Measurements from ENCODE around the gene PHF1.

PHF1 gene

DNA sequence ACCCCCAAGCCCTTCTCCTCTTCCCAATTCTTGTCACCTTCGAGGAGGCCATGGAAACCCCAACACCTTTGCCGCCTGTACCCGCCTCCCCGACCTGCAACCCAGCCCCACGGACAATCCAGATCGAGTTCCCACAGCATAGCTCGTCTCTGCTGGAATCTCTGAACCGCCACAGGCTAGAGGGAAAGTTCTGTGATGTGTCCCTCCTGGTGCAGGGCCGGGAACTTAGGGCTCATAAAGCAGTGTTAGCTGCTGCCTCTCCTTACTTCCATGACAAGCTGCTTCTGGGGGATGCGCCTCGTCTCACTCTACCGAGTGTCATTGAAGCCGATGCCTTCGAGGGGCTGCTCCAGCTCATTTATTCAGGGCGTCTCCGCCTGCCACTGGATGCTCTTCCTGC is 44.2 kb downstream of the PHF1 start:
- TF ChIP-seq ZNF121 (tag by site-specific recombination; IDR thresholded peaks at IDR 0.05) (no peak), ZNF677 (tag by site-specific recombination; IDR thresholded peaks at IDR 0.05) (no peak), TCF7L2 (IDR thresholded peaks at IDR 0.05; ENCODE audit: borderline replicate concordance, low read depth, low read length) (no peak)
- TF ChIP-seq, protein P1, sequence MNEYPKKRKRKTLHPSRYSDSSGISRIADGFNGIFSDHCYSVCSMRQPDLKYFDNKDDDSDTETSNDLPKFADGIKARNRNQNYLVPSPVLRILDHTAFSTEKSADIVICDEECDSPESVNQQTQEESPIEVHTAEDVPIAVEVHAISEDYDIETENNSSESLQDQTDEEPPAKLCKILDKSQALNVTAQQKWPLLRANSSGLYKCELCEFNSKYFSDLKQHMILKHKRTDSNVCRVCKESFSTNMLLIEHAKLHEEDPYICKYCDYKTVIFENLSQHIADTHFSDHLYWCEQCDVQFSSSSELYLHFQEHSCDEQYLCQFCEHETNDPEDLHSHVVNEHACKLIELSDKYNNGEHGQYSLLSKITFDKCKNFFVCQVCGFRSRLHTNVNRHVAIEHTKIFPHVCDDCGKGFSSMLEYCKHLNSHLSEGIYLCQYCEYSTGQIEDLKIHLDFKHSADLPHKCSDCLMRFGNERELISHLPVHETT (tag by site-specific recombination; IDR thresholded peaks at IDR 0.05): no peak
- TF ChIP-seq, protein P2, sequence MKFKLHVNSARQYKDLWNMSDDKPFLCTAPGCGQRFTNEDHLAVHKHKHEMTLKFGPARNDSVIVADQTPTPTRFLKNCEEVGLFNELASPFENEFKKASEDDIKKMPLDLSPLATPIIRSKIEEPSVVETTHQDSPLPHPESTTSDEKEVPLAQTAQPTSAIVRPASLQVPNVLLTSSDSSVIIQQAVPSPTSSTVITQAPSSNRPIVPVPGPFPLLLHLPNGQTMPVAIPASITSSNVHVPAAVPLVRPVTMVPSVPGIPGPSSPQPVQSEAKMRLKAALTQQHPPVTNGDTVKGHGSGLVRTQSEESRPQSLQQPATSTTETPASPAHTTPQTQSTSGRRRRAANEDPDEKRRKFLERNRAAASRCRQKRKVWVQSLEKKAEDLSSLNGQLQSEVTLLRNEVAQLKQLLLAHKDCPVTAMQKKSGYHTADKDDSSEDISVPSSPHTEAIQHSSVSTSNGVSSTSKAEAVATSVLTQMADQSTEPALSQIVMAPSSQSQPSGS (tag by site-specific recombination; IDR thresholded peaks at IDR 0.05; ENCODE audit: low read depth): no peak
- ChIA-PET CTCF (interaction anchor here (0.6 to 1.2 kb wide), 3 partner anchors 37 to 124 kb away, joined by 3 to 7 read pairs (median 4); partner anchors contain the start of gene CUTA), POLR2A (interaction anchor here (0.9 to 2.4 kb wide), 20 partner anchors 8 to 483 kb away, joined by 3 to 26 read pairs (median 6); partner anchors contain the start of genes BAK1, CUTA, ITPR3 and RGL2)
- Histone ChIP-seq H3K4me1 (ENCODE audit: control insufficient read depth, insufficient read depth, low read length) (0 out of 2 replicates have a peak, but pooled peaks cover 3% of the 10 kb centered on the region), H3K27ac (ENCODE audit: extremely low read depth, low read depth, low read length) (peak overlapping the region; percentile 63; the same call in 1 of the 2 replicates), H3K36me3 (ENCODE audit: control insufficient read depth in 2 of 2, insufficient read depth in 1 of 2, low read length in 2 of 2) (peaks cover 0 to 23% of the 10 kb centered on the region in 2 experiments; a peak in 1 of 3 replicates), H3K9me3 (ENCODE audit: control insufficient read depth, insufficient read depth, low read depth, low read length) (no peaks in the 10 kb centered on the region), H3K4me3 (ENCODE audit: low read depth, low read length) (peak overlapping the region; percentile 54)

DNA sequence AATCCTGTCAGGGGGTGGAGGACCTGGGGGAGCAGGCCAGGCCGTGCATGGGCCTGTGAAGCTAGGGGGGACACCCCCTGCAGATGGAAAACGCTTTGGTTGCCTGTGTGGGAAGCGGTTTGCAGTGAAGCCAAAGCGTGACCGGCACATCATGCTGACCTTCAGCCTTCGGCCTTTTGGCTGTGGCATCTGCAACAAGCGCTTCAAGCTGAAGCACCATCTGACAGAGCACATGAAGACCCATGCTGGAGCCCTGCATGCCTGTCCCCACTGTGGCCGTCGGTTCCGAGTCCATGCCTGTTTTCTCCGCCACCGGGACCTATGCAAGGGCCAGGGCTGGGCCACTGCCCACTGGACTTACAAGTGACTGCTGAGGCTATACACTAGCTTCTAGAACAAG is 45.3 kb downstream of the PHF1 start:
- H3K27ac ChIP-seq (ENCODE audit: extremely low read depth, low read depth, low read length): no peak overlapping the region
- no peak overlapping the region for H3K4me3 ChIP-seq (ENCODE audit: low read depth, low read length)
- POLR2A ChIA-PET: no interaction called here
- H3K4me1 ChIP-seq (ENCODE audit: control insufficient read depth, insufficient read depth, low read length): 0 out of 2 replicates have a peak, but pooled peaks cover 3% of the 10 kb centered on the region
- H3K36me3 ChIP-seq (ENCODE audit: control insufficient read depth in 2 of 2, insufficient read depth in 1 of 2, low read length in 2 of 2): peaks cover 0 to 23% of the 10 kb centered on the region in 2 experiments; a peak in 1 of 3 replicates
- TF ChIP-seq, protein P3, sequence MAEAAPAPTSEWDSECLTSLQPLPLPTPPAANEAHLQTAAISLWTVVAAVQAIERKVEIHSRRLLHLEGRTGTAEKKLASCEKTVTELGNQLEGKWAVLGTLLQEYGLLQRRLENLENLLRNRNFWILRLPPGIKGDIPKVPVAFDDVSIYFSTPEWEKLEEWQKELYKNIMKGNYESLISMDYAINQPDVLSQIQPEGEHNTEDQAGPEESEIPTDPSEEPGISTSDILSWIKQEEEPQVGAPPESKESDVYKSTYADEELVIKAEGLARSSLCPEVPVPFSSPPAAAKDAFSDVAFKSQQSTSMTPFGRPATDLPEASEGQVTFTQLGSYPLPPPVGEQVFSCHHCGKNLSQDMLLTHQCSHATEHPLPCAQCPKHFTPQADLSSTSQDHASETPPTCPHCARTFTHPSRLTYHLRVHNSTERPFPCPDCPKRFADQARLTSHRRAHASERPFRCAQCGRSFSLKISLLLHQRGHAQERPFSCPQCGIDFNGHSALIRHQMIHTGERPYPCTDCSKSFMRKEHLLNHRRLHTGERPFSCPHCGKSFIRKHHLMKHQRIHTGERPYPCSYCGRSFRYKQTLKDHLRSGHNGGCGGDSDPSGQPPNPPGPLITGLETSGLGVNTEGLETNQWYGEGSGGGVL (tag by site-specific recombination; IDR thresholded peaks at IDR 0.05): no peak
- TF ChIP-seq ZNF544 (tag by site-specific recombination; IDR thresholded peaks at IDR 0.05): no peak
- no peak for TF ChIP-seq SCRT2 (tag by site-specific recombination; IDR thresholded peaks at IDR 0.05)
- no peak for TF ChIP-seq ZEB2 (tag by site-specific recombination; IDR thresholded peaks at IDR 0.05)
- no peak for TF ChIP-seq ZNF548 (tag by site-specific recombination; IDR thresholded peaks at IDR 0.05)
- TF ChIP-seq HOXA7 (CRISPR knock-in tag; IDR thresholded peaks at IDR 0.05; ENCODE audit: borderline replicate concordance): no peak
- H3K9me3 ChIP-seq (ENCODE audit: control insufficient read depth, insufficient read depth, low read depth, low read length): no peaks in the 10 kb centered on the region
- CTCF ChIA-PET: interaction anchor here (0.8 kb wide), 1 partner anchor 32 kb away, joined by 3 read pairs; no protein-coding TSS in a partner anchor

DNA sequence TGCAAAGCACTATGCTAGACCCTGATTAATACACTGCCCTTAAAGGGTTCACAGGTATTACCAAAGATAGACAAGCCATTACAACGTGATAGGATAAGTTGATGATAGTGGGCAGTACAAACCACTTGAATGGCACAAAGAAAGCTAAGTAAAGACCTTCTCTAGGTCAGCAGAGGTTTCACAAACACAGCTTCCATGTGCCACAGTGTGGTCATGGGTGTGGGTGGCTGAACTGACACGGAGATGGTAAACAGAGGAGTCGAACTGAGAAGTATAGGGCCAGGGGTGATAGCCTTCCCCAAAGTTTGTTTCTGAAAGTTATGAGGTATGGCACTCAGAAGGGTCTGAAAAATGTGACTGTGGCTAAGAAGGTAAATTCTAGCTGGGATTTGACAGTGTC is 47.9 kb downstream of the PHF1 start:
- CTCF ChIA-PET: no interaction called here
- POLR2A ChIA-PET: interaction anchor here (1.2 kb wide), 1 partner anchor 121 kb away, joined by 3 read pairs; the partner anchor contains the start of gene BAK1
- TF ChIP-seq KLF16 (tag by site-specific recombination; IDR thresholded peaks at IDR 0.05) (no peak), ZFP69B (tag by site-specific recombination; IDR thresholded peaks at IDR 0.05) (no peak), ZNF670 (tag by site-specific recombination; IDR thresholded peaks at IDR 0.05; ENCODE audit: low read depth) (no peak), ZNF341 (tag by site-specific recombination; IDR thresholded peaks at IDR 0.05; ENCODE audit: low read depth) (no peak)
- TF ChIP-seq, protein P3 (tag by site-specific recombination; IDR thresholded peaks at IDR 0.05): no peak
- TF ChIP-seq, protein P4, sequence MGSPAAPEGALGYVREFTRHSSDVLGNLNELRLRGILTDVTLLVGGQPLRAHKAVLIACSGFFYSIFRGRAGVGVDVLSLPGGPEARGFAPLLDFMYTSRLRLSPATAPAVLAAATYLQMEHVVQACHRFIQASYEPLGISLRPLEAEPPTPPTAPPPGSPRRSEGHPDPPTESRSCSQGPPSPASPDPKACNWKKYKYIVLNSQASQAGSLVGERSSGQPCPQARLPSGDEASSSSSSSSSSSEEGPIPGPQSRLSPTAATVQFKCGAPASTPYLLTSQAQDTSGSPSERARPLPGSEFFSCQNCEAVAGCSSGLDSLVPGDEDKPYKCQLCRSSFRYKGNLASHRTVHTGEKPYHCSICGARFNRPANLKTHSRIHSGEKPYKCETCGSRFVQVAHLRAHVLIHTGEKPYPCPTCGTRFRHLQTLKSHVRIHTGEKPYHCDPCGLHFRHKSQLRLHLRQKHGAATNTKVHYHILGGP (tag by site-specific recombination; IDR thresholded peaks at IDR 0.05): no peak
- TF ChIP-seq, protein P1 (tag by site-specific recombination; IDR thresholded peaks at IDR 0.05): no peak
- TF ChIP-seq, protein P5, sequence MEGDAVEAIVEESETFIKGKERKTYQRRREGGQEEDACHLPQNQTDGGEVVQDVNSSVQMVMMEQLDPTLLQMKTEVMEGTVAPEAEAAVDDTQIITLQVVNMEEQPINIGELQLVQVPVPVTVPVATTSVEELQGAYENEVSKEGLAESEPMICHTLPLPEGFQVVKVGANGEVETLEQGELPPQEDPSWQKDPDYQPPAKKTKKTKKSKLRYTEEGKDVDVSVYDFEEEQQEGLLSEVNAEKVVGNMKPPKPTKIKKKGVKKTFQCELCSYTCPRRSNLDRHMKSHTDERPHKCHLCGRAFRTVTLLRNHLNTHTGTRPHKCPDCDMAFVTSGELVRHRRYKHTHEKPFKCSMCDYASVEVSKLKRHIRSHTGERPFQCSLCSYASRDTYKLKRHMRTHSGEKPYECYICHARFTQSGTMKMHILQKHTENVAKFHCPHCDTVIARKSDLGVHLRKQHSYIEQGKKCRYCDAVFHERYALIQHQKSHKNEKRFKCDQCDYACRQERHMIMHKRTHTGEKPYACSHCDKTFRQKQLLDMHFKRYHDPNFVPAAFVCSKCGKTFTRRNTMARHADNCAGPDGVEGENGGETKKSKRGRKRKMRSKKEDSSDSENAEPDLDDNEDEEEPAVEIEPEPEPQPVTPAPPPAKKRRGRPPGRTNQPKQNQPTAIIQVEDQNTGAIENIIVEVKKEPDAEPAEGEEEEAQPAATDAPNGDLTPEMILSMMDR (tag by site-specific recombination; IDR thresholded peaks at IDR 0.05): no peak

More for the DNA sequence above, 47.9 kb downstream of the PHF1 start:
- Histone ChIP-seq H3K4me1 (ENCODE audit: control insufficient read depth, insufficient read depth, low read length) (no peaks in the 10 kb centered on the region), H3K27ac (ENCODE audit: extremely low read depth, low read depth, low read length) (no peak overlapping the region), H3K36me3 (ENCODE audit: control insufficient read depth in 2 of 2, insufficient read depth in 1 of 2, low read length in 2 of 2) (peaks cover 0 to 21% of the 10 kb centered on the region in 2 experiments; a peak in 1 of 3 replicates), H3K9me3 (ENCODE audit: control insufficient read depth, insufficient read depth, low read depth, low read length) (no peaks in the 10 kb centered on the region), H3K4me3 (ENCODE audit: low read depth, low read length) (no peak overlapping the region)
